Measurements from ENCODE around the gene PFKFB2. TPM values are rescaled to one million over a fixed set of nuclear protein-coding genes. Genes with fewer than 3 reads are reported as not detected.

Gene PFKFB2
- total and polyA plus RNA-seq, 2 of the 8 experiments (the other 6 are each of a cell fraction or from before 2014, with no cell fraction given) = 6.7 to 19.1 TPM

- no peak for TF ChIP-seq CHD7 (IDR thresholded peaks at IDR 0.05; ENCODE audit: insufficient replicate concordance, low read length)
- TF ChIP-seq HDAC6 (IDR thresholded peaks at IDR 0.05; ENCODE audit: low read depth, low read length) = no peak
Observed at GRCh38 chr1:207070811-207071210, 17.7 kb downstream of the PFKFB2 start (continued).

Data from H1 (cell line).